ENCODE results near the gene ERVW-1.
"Not testable (repeated sequence)": the region's sequence is repeated elsewhere in the genome, so short reads cannot be mapped to it uniquely, and the experiment has no call there.

ERVW-1 gene

GRCh38 chr7:92477681-92478080, at the start of gene ERVW-1:
Gene ERVW-1, minus strand, starts transcription at chr7:92477946. Its CDS starts 7,565 bp downstream, at chr7:92470381.
- not testable (repeated sequence) for H3K27ac Mint-ChIP-seq

GRCh38 chr7:92523110-92523509, 45.4 kb upstream of the ERVW-1 start:
- ATAC-seq, result no peak
- peaks cover 15% of the 10 kb centered on the region for H3K4me1 Mint-ChIP-seq
- no peak overlapping the region for H3K4me3 Mint-ChIP-seq
- no peak overlapping the region for H3K27ac Mint-ChIP-seq
- no peaks in the 10 kb centered on the region for H3K9me3 Mint-ChIP-seq
- peaks cover 8% of the 10 kb centered on the region for H3K36me3 Mint-ChIP-seq
- no peaks in the 10 kb centered on the region for H3K27me3 Mint-ChIP-seq

More at GRCh38 chr7:92477681-92478080, at the start of gene ERVW-1:
- H3K4me3 Mint-ChIP-seq, H3K27me3 Mint-ChIP-seq, ATAC-seq, H3K4me1 Mint-ChIP-seq, H3K9me3 Mint-ChIP-seq: not testable (repeated sequence)
- peaks cover 16% of the 10 kb centered on the region for H3K36me3 Mint-ChIP-seq

- no peak overlapping the region for H3K27ac Mint-ChIP-seq
- peaks cover 27% of the 10 kb centered on the region for H3K36me3 Mint-ChIP-seq
- H3K9me3 Mint-ChIP-seq, result no peaks in the 10 kb centered on the region
- H3K4me1 Mint-ChIP-seq, result no peaks in the 10 kb centered on the region
- no peak for ATAC-seq
- H3K4me3 Mint-ChIP-seq, result no peak overlapping the region
- no peaks in the 10 kb centered on the region for H3K27me3 Mint-ChIP-seq
These were observed 42.3 kb upstream of the ERVW-1 start for GRCh38 chr7:92520024-92520423.

- Mint-ChIP-seq H3K36me3 (peaks cover 38% of the 10 kb centered on the region), H3K27me3 (no peaks in the 10 kb centered on the region), H3K27ac (no peak overlapping the region), H3K4me3 (no peak overlapping the region), H3K4me1 (no peaks in the 10 kb centered on the region), H3K9me3 (no peaks in the 10 kb centered on the region)
- ATAC-seq, result no peak
These were observed 39.9 kb upstream of the ERVW-1 start for GRCh38 chr7:92517631-92518030.

GRCh38 chr7:92513167-92513902, 35.6 kb upstream of the ERVW-1 start:
- Mint-ChIP-seq H3K4me1 (no peaks in the 10 kb centered on the region), H3K4me3 (no peak overlapping the region), H3K27me3 (no peaks in the 10 kb centered on the region), H3K27ac (no peak overlapping the region), H3K36me3 (peaks cover 35% of the 10 kb centered on the region), H3K9me3 (no peaks in the 10 kb centered on the region)
- ATAC-seq, result no peak

GRCh38 chr7:92508946-92509345, 31.2 kb upstream of the ERVW-1 start:
- no peaks in the 10 kb centered on the region for H3K27me3 Mint-ChIP-seq
- peaks cover 33% of the 10 kb centered on the region for H3K36me3 Mint-ChIP-seq

GRCh38 chr7:92506363-92506762, 28.6 kb upstream of the ERVW-1 start:
- H3K4me1 Mint-ChIP-seq, result no peaks in the 10 kb centered on the region
- no peaks in the 10 kb centered on the region for H3K27me3 Mint-ChIP-seq
- no peak for ATAC-seq
- no peak overlapping the region for H3K27ac Mint-ChIP-seq
- no peaks in the 10 kb centered on the region for H3K9me3 Mint-ChIP-seq
- H3K4me3 Mint-ChIP-seq, result no peak overlapping the region
- peaks cover 38% of the 10 kb centered on the region for H3K36me3 Mint-ChIP-seq

More at GRCh38 chr7:92508946-92509345, 31.2 kb upstream of the ERVW-1 start:
- Mint-ChIP-seq H3K9me3 (no peaks in the 10 kb centered on the region), H3K4me3 (no peak overlapping the region), H3K4me1 (no peaks in the 10 kb centered on the region), H3K27ac (no peak overlapping the region)
- no peak for ATAC-seq

GRCh38 chr7:92504563-92504962, 26.8 kb upstream of the ERVW-1 start:
- no peaks in the 10 kb centered on the region for H3K4me1 Mint-ChIP-seq
- H3K36me3 Mint-ChIP-seq, result peaks cover 46% of the 10 kb centered on the region
- H3K27ac Mint-ChIP-seq, result no peak overlapping the region
- no peaks in the 10 kb centered on the region for H3K9me3 Mint-ChIP-seq
- H3K27me3 Mint-ChIP-seq, result no peaks in the 10 kb centered on the region
- H3K4me3 Mint-ChIP-seq, result no peak overlapping the region
- no peak for ATAC-seq

- H3K9me3 Mint-ChIP-seq, result no peaks in the 10 kb centered on the region
- H3K4me1 Mint-ChIP-seq, result no peaks in the 10 kb centered on the region
- no peak overlapping the region for H3K27ac Mint-ChIP-seq
- H3K4me3 Mint-ChIP-seq, result no peak overlapping the region
- ATAC-seq, result no peak
- H3K36me3 Mint-ChIP-seq, result peaks cover 54% of the 10 kb centered on the region
- no peaks in the 10 kb centered on the region for H3K27me3 Mint-ChIP-seq
These were observed 26.0 kb upstream of the ERVW-1 start for GRCh38 chr7:92503767-92504166.

GRCh38 chr7:92498557-92498956, 20.8 kb upstream of the ERVW-1 start:
- no peaks in the 10 kb centered on the region for H3K27me3 Mint-ChIP-seq
- peaks cover 39% of the 10 kb centered on the region for H3K36me3 Mint-ChIP-seq
- no peaks in the 10 kb centered on the region for H3K4me1 Mint-ChIP-seq
- no peaks in the 10 kb centered on the region for H3K9me3 Mint-ChIP-seq
- ATAC-seq, result no peak
- H3K27ac Mint-ChIP-seq, result no peak overlapping the region
- H3K4me3 Mint-ChIP-seq, result no peak overlapping the region

- Mint-ChIP-seq H3K27ac (no peak overlapping the region), H3K27me3 (no peaks in the 10 kb centered on the region), H3K4me1 (no peaks in the 10 kb centered on the region), H3K4me3 (no peak overlapping the region), H3K9me3 (no peaks in the 10 kb centered on the region), H3K36me3 (peaks cover 41% of the 10 kb centered on the region)
- ATAC-seq, result no peak
These were observed 19.1 kb upstream of the ERVW-1 start for GRCh38 chr7:92496876-92497275.

GRCh38 chr7:92489634-92490033, 11.9 kb upstream of the ERVW-1 start:
- peaks cover 34% of the 10 kb centered on the region for H3K36me3 Mint-ChIP-seq
- no peaks in the 10 kb centered on the region for H3K27me3 Mint-ChIP-seq
- ATAC-seq, result no peak
- H3K27ac Mint-ChIP-seq, result no peak overlapping the region
- no peaks in the 10 kb centered on the region for H3K4me1 Mint-ChIP-seq
- H3K4me3 Mint-ChIP-seq, result no peak overlapping the region
- no peaks in the 10 kb centered on the region for H3K9me3 Mint-ChIP-seq

- H3K36me3 Mint-ChIP-seq, result peaks cover 34% of the 10 kb centered on the region
- no peak overlapping the region for H3K4me3 Mint-ChIP-seq
- H3K27me3 Mint-ChIP-seq, result no peaks in the 10 kb centered on the region
- ATAC-seq, result no peak
- H3K9me3 Mint-ChIP-seq, result no peaks in the 10 kb centered on the region
- no peaks in the 10 kb centered on the region for H3K4me1 Mint-ChIP-seq
- H3K27ac Mint-ChIP-seq, result no peak overlapping the region
These were observed 10.1 kb upstream of the ERVW-1 start for GRCh38 chr7:92487804-92488203.

GRCh38 chr7:92485974-92486373, 8.2 kb upstream of the ERVW-1 start:
- Mint-ChIP-seq H3K36me3 (peaks cover 20% of the 10 kb centered on the region), H3K27ac (no peak overlapping the region), H3K27me3 (no peaks in the 10 kb centered on the region), H3K4me1 (no peaks in the 10 kb centered on the region), H3K9me3 (no peaks in the 10 kb centered on the region), H3K4me3 (no peak overlapping the region)
- no peak for ATAC-seq

- no peak for ATAC-seq
- Mint-ChIP-seq H3K4me3 (no peak overlapping the region), H3K4me1 (no peaks in the 10 kb centered on the region), H3K36me3 (peaks cover 18% of the 10 kb centered on the region), H3K27me3 (no peaks in the 10 kb centered on the region), H3K9me3 (no peaks in the 10 kb centered on the region), H3K27ac (no peak overlapping the region)
These were observed 7.6 kb upstream of the ERVW-1 start for GRCh38 chr7:92485267-92485892.

- ATAC-seq, H3K9me3 Mint-ChIP-seq, H3K27ac Mint-ChIP-seq, H3K4me3 Mint-ChIP-seq, H3K27me3 Mint-ChIP-seq, H3K4me1 Mint-ChIP-seq: not testable (repeated sequence)
- peaks cover 11% of the 10 kb centered on the region for H3K36me3 Mint-ChIP-seq
These were observed 6.5 kb upstream of the ERVW-1 start for GRCh38 chr7:92484226-92484625.

Measured in stimulated activated memory B cell treated with anti-CD40 and anti-IgM and Interleukin-4, amounts not matched to agents 10 μg/mL and 1 μg/mL and 100 μg/mL, for 72 hours (primary cell).